Measurements from ENCODE around the gene LRFN3. TPM values are rescaled to one million over a fixed set of nuclear protein-coding genes. Genes with fewer than 3 reads are reported as not detected.

LRFN3 gene
- total and polyA plus RNA-seq, 2 of the 13 experiments (the other 11 are each of a cell fraction or from before 2014, with no cell fraction given) = 0.74 to 1.6 TPM

DNA sequence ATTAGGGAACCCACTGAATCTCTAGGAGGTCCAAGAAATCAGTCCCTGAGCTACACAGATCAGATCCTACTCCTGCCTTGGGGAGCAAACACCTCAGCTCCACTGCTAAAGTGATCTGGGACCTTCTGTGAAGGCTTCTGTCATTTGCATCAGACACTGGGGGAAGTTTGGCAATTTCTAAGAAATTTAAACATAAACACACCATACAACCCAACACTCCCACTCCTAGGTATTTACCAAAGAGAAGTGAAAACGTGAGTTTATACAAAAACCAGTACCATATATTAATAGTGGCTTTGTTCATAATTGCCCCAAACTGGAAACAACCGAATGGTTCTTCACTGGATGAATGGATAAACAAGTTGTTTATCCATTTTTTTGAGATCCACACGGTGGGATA lies 20.7 kb upstream of the LRFN3 start:
- no peaks in the 10 kb centered on the region for H3K79me2 ChIP-seq (ENCODE audit: insufficient read depth, low read length)
- WGBS (ENCODE audit: low lambda C conversion rate) = 3% methylated on average over 3 of the region's 3 CpGs
- in situ Hi-C loops (cut with HindIII; ENCODE audit: extremely low pct_ligation_motif_present, low pct_unique_long_range_greater_than_20kb) = no loop called here
- CTCF ChIA-PET (ENCODE audit: low intra/inter-chr PET ratio, low total read pairs) = no interaction called here
- TF ChIP-seq ELK4 (CRISPR knock-in tag; IDR thresholded peaks at IDR 0.05; ENCODE audit: borderline replicate concordance) = no peak
- H3K27ac ChIP-seq (ENCODE audit: extremely low read length, insufficient read depth, low read length) = no peak overlapping the region
- DNase-seq (ENCODE audit: low spot score) = no peak
- POLR2A ChIA-PET = no interaction called here
- no peak overlapping the region for H2AFZ ChIP-seq (ENCODE audit: low read length)
- no peaks in the 10 kb centered on the region for H3K27me3 ChIP-seq (ENCODE audit: control insufficient read depth in 1 of 2, insufficient read depth in 2 of 2, low read length in 2 of 2)
- H3K9ac ChIP-seq (ENCODE audit: insufficient read depth, low read depth, low read length) = no peak overlapping the region
- H3K9me3 ChIP-seq (ENCODE audit: low read length) = no peaks in the 10 kb centered on the region
- ATAC-seq = no peak
- H3K4me3 ChIP-seq (replicated peaks in 1 of 3; ENCODE audit: insufficient read depth in 1 of 3, low read depth in 2 of 3, low read length in 3 of 3) = no peak overlapping the region
- H3K4me1 ChIP-seq (ENCODE audit: insufficient read depth, low read length) = peaks cover 9% of the 10 kb centered on the region
- FAIRE-seq = no peak
- no TSS peak for BruUV-seq (replicated peaks)
- intact Hi-C loops (cut with micrococcal nuclease; ENCODE audit: unreplicated experiment) = no loop called here
- H3K4me2 ChIP-seq (ENCODE audit: low read depth, low read length) = no peak overlapping the region
- no peaks in the 10 kb centered on the region for H3K36me3 ChIP-seq (replicated peaks in 1 of 2; ENCODE audit: control insufficient read depth in 1 of 2, insufficient read depth in 2 of 2, low read length in 2 of 2)
- H4K20me1 ChIP-seq (ENCODE audit: insufficient read depth, low read length) = no peaks in the 10 kb centered on the region

- H3K4me1 ChIP-seq (ENCODE audit: insufficient read depth, low read length) = peaks cover 9% of the 10 kb centered on the region
- FAIRE-seq (peak; percentile 58), DNase-seq (ENCODE audit: low spot score) (no peak), ATAC-seq (no peak; the same call in 2 of the 3 replicates)
- H3K79me2 ChIP-seq (ENCODE audit: insufficient read depth, low read length) = no peaks in the 10 kb centered on the region
- no peak overlapping the region for H3K4me3 ChIP-seq (replicated peaks in 1 of 3; ENCODE audit: insufficient read depth in 1 of 3, low read depth in 2 of 3, low read length in 3 of 3)
- no peaks in the 10 kb centered on the region for H3K27me3 ChIP-seq (ENCODE audit: control insufficient read depth in 1 of 2, insufficient read depth in 2 of 2, low read length in 2 of 2)
- H3K36me3 ChIP-seq (replicated peaks in 1 of 2; ENCODE audit: control insufficient read depth in 1 of 2, insufficient read depth in 2 of 2, low read length in 2 of 2) = no peaks in the 10 kb centered on the region
- H2AFZ ChIP-seq (ENCODE audit: low read length) = no peak overlapping the region
- H3K27ac ChIP-seq (ENCODE audit: extremely low read length, insufficient read depth, low read length) = no peak overlapping the region
- H3K9me3 ChIP-seq (ENCODE audit: low read length) = no peaks in the 10 kb centered on the region
- ChIA-PET CTCF (ENCODE audit: low intra/inter-chr PET ratio, low total read pairs) (no interaction called here), POLR2A (no interaction called here)
- no peak overlapping the region for H3K9ac ChIP-seq (ENCODE audit: insufficient read depth, low read depth, low read length)
- in situ Hi-C loops (cut with HindIII; ENCODE audit: extremely low pct_ligation_motif_present, low pct_unique_long_range_greater_than_20kb) = no loop called here
- intact Hi-C loops (cut with micrococcal nuclease; ENCODE audit: unreplicated experiment) = no loop called here
- BruUV-seq (replicated peaks) = no TSS peak
- no peak overlapping the region for H3K4me2 ChIP-seq (ENCODE audit: low read depth, low read length)
- H4K20me1 ChIP-seq (ENCODE audit: insufficient read depth, low read length) = no peaks in the 10 kb centered on the region
- 0% methylated on average over 7 of the region's 11 CpGs for WGBS (ENCODE audit: low lambda C conversion rate)
- TF ChIP-seq, protein P1, sequence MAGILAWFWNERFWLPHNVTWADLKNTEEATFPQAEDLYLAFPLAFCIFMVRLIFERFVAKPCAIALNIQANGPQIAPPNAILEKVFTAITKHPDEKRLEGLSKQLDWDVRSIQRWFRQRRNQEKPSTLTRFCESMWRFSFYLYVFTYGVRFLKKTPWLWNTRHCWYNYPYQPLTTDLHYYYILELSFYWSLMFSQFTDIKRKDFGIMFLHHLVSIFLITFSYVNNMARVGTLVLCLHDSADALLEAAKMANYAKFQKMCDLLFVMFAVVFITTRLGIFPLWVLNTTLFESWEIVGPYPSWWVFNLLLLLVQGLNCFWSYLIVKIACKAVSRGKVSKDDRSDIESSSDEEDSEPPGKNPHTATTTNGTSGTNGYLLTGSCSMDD (CRISPR knock-in tag; IDR thresholded peaks at IDR 0.05) = no peak
- TF ChIP-seq ZNF891 (CRISPR knock-in tag; IDR thresholded peaks at IDR 0.05) (no peak), MAFK (conservative IDR thresholded peaks at IDR 0.05 in 1 of 2, IDR thresholded peaks at IDR 0.05 in 1 of 2; ENCODE audit: low read length in 2 of 2) (no peak), ZNF776 (CRISPR knock-in tag; IDR thresholded peaks at IDR 0.05) (no peak), CHD2 (IDR thresholded peaks at IDR 0.05; ENCODE audit: low read depth, low read length) (no peak), CEBPB (IDR thresholded peaks at IDR 0.05; ENCODE audit: borderline replicate concordance, low read depth, low read length) (peak; percentile 76; the same call in 1 of the 2 replicates), HNF4A (CRISPR knock-in tag; IDR thresholded peaks at IDR 0.05) (peak; percentile 22; the same call in 1 of the 2 replicates), SUZ12 (IDR thresholded peaks at IDR 0.05; ENCODE audit: low read depth, low read length) (no peak), JDP2 (CRISPR knock-in tag; IDR thresholded peaks at IDR 0.05; ENCODE audit: borderline replicate concordance) (no peak), ATF3 (CRISPR knock-in tag; IDR thresholded peaks at IDR 0.05) (no peak), ZNF441 (CRISPR knock-in tag; IDR thresholded peaks at IDR 0.05; ENCODE audit: borderline replicate concordance) (peak; percentile 95), CEBPG (CRISPR knock-in tag; IDR thresholded peaks at IDR 0.05) (peak; percentile 69), HOXA3 (CRISPR knock-in tag; IDR thresholded peaks at IDR 0.05) (0 out of 2 replicates have a peak, but pooled peaks have one; percentile 11)
- TF ChIP-seq, protein P2, sequence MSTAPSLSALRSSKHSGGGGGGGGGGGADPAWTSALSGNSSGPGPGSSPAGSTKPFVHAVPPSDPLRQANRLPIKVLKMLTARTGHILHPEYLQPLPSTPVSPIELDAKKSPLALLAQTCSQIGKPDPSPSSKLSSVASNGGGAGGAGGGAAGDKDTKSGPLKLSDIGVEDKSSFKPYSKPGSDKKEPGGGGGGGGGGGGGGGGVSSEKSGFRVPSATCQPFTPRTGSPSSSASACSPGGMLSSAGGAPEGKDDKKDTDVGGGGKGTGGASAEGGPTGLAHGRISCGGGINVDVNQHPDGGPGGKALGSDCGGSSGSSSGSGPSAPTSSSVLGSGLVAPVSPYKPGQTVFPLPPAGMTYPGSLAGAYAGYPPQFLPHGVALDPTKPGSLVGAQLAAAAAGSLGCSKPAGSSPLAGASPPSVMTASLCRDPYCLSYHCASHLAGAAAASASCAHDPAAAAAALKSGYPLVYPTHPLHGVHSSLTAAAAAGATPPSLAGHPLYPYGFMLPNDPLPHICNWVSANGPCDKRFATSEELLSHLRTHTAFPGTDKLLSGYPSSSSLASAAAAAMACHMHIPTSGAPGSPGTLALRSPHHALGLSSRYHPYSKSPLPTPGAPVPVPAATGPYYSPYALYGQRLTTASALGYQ (CRISPR knock-in tag; IDR thresholded peaks at IDR 0.05) = no peak
Observed at GRCh38 chr19:35919306-35919705, 16.9 kb upstream of the LRFN3 start.

Measured in HepG2 (cell line).